A549 (cell line): ENCODE results near the gene FLVCR2.

Experiments
- BHLHE40 ChIP-seq: IDR thresholded peaks from 2 replicates; pipeline ENCODE4 v1.6.1; 2012; ENCODE audit warnings: low read depth, low read length, inconsistent platforms
- EP300 ChIP-seq, 2 experiments: fragments of >200 bp; sonication (Bioruptor Twin); formaldehyde crosslinking; IDR thresholded peaks; 2 replicates in 1 of 2; 3 replicates in 1 of 2; pipeline ENCODE4 v1.6.1; 2016 to 2017
- JUNB ChIP-seq: fragments of >200 bp; sonication (Bioruptor Twin); formaldehyde crosslinking; IDR thresholded peaks from 2 replicates; pipeline ENCODE4 v1.6.1; 2016
- MAZ ChIP-seq: fragments of 150-350 bp; IDR thresholded peaks from 2 replicates; pipeline ENCODE4 v1.6.1; 2014; ENCODE audit warnings: antibody characterized with exemption, low read depth, low read length, borderline replicate concordance
- NFE2L2 ChIP-seq: fragments of 150-350 bp; conservative IDR thresholded peaks from 2 replicates; pipeline ENCODE4 v1.6.1; 2014; ENCODE audit warnings: low read length
- POLR2A ChIP-seq: IDR thresholded peaks from 2 replicates; pipeline ENCODE4 v1.6.1; 2012; ENCODE audit warnings: mild to moderate bottlenecking, low read length
- POLR2AphosphoS2 ChIP-seq: conservative IDR thresholded peaks from 2 replicates; pipeline ENCODE4 v1.6.1; 2012; ENCODE audit warnings: low read length, improper control_type of control experiment, inconsistent platforms
- RCOR1 ChIP-seq: fragments of 150-350 bp; IDR thresholded peaks from 2 replicates; pipeline ENCODE4 v1.6.1; 2014; ENCODE audit warnings: antibody characterized with exemption, low read length, low read depth
- ZFP36 ChIP-seq: fragments of 450-650 bp; IDR thresholded peaks from 2 replicates; pipeline ENCODE4 v1.6.1; 2014; ENCODE audit warnings: borderline replicate concordance; ENCODE audit not compliant: partially characterized antibody
- TF ChIP-seq, protein P1 (sequence below): IDR thresholded peaks from 2 replicates; pipeline ENCODE4 v1.6.1; 2012
- TF ChIP-seq, protein P2 (sequence below): fragments of >200 bp; sonication (Bioruptor Twin); formaldehyde crosslinking; IDR thresholded peaks from 3 replicates; pipeline ENCODE4 v1.5.1; 2016
- TF ChIP-seq, protein P3 (sequence below): fragments of >200 bp; sonication (Bioruptor Twin); formaldehyde crosslinking; IDR thresholded peaks from 2 replicates; pipeline ENCODE4 v1.6.1; 2016

DNA sequence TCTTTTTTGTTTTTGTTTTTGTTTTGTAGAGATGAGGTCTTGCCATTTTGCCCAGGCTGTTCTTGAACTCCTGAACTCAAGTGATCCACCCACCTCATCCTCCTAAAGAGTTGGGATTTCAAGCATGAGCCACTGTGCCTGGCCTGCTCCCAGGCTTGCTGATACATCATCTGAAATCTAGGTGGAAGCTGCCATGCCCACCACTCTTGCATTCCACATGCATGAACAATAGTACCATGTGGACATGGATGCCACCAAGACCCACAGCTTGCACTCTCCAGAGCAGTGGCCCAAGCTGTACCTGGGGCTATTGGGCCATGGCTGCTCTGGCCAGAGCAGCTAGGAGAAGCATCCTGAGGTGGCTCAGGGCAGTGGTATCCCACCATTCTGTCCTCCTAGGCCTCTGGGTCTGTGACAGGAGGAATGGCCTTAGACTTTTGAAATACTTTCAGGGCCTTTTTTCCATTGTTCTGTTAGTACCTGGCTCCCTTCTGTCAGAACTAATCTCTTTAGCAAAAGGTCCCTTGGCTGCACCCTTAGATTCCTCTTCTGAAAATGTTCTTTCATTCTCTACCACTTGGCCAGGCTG, 13.7 kb downstream of the FLVCR2 start:
- TF ChIP-seq, protein P1, sequence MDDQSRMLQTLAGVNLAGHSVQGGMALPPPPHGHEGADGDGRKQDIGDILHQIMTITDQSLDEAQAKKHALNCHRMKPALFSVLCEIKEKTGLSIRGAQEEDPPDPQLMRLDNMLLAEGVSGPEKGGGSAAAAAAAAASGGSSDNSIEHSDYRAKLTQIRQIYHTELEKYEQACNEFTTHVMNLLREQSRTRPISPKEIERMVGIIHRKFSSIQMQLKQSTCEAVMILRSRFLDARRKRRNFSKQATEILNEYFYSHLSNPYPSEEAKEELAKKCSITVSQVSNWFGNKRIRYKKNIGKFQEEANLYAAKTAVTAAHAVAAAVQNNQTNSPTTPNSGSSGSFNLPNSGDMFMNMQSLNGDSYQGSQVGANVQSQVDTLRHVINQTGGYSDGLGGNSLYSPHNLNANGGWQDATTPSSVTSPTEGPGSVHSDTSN: no peak
- peak; percentile 81 for TF ChIP-seq ZFP36
- TF ChIP-seq, protein P2, sequence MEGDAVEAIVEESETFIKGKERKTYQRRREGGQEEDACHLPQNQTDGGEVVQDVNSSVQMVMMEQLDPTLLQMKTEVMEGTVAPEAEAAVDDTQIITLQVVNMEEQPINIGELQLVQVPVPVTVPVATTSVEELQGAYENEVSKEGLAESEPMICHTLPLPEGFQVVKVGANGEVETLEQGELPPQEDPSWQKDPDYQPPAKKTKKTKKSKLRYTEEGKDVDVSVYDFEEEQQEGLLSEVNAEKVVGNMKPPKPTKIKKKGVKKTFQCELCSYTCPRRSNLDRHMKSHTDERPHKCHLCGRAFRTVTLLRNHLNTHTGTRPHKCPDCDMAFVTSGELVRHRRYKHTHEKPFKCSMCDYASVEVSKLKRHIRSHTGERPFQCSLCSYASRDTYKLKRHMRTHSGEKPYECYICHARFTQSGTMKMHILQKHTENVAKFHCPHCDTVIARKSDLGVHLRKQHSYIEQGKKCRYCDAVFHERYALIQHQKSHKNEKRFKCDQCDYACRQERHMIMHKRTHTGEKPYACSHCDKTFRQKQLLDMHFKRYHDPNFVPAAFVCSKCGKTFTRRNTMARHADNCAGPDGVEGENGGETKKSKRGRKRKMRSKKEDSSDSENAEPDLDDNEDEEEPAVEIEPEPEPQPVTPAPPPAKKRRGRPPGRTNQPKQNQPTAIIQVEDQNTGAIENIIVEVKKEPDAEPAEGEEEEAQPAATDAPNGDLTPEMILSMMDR: no peak
- no peak for TF ChIP-seq MAZ
- TF ChIP-seq NFE2L2: no peak
- TF ChIP-seq POLR2A: no peak
- TF ChIP-seq JUNB: no peak
- no peak for TF ChIP-seq RCOR1
- TF ChIP-seq POLR2AphosphoS2: no peak
- TF ChIP-seq EP300 (IDR thresholded peaks at IDR 0.05): no peak
- no peak for TF ChIP-seq BHLHE40
- TF ChIP-seq, protein P3, sequence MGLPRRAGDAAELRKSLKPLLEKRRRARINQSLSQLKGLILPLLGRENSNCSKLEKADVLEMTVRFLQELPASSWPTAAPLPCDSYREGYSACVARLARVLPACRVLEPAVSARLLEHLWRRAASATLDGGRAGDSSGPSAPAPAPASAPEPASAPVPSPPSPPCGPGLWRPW: no peak
